ENCODE data around the gene AASDHPPT. TPM values are rescaled to one million over a fixed set of nuclear protein-coding genes. Genes with fewer than 3 reads are reported as not detected.

The AASDHPPT gene
- total RNA-seq, 1 donor from 2014 or later = 48.8 TPM

DNA sequence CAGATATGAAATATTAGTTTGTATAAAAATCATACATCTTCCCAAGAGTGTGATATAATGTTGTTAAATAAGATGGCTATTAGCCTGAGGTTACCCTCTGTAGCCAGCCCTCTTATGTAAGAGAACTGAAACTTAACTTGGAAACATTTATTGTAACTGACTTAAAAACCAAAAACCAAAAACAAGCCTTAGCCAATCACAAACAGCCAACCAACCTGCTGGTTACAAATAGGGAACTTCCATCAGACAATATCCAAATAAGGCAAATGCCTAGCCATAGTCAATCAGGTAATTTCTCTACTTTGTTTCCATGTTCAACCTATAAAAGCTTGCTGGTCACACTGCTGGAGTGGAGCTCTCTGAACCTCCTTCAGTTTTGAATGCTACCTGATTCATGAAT is 14.5 kb upstream of the AASDHPPT start:
- H3K4me3 ChIP-seq (ENCODE audit: low read depth, low read length) = no peak overlapping the region
- no peak for DNase-seq (ENCODE audit: low read depth)
- TF ChIP-seq, protein P1, sequence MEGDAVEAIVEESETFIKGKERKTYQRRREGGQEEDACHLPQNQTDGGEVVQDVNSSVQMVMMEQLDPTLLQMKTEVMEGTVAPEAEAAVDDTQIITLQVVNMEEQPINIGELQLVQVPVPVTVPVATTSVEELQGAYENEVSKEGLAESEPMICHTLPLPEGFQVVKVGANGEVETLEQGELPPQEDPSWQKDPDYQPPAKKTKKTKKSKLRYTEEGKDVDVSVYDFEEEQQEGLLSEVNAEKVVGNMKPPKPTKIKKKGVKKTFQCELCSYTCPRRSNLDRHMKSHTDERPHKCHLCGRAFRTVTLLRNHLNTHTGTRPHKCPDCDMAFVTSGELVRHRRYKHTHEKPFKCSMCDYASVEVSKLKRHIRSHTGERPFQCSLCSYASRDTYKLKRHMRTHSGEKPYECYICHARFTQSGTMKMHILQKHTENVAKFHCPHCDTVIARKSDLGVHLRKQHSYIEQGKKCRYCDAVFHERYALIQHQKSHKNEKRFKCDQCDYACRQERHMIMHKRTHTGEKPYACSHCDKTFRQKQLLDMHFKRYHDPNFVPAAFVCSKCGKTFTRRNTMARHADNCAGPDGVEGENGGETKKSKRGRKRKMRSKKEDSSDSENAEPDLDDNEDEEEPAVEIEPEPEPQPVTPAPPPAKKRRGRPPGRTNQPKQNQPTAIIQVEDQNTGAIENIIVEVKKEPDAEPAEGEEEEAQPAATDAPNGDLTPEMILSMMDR (conservative IDR thresholded peaks at IDR 0.05; ENCODE audit: low read depth, low read length) = no peak

DNA sequence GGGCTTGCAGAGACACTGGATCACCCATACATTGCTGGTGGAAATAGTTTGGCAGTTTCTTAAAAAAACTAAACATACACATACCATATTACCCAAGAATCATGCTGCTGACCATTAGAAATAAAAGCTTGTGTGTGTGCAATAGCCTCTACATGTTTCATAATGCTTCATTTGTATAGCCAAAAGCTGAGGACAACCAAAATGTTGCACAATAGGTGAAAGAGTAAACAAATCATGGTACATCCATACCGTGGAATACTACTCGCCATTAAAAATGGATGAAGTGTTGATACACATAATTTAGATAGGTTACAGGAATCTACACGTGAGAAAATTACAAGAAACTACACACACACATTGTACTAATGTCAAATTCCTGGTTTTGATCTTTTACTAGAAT is 6.9 kb upstream of the AASDHPPT start:
- H3K4me3 ChIP-seq (ENCODE audit: low read depth, low read length) = no peak overlapping the region
- TF ChIP-seq, protein P1 (conservative IDR thresholded peaks at IDR 0.05; ENCODE audit: low read depth, low read length) = no peak
- no peak for DNase-seq (ENCODE audit: low read depth)

DNA sequence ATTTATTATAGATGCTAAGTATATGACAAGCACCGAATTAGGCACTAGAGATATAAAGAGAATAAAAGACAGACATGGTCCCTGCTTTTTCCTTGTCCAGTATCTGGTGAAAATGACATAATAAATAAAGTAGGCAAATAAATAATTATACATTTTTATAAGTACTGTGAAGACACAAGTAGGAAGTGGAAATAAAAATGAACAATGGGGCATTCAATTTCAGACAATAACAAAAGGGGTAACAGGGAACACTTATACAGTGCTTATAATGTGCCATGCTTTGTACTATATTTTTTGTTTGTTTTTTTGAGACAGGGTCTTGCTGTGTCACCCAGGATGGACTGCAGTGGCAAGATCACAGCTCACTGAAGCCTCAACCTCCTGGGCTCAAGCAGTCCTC is 4.7 kb upstream of the AASDHPPT start:
- TF ChIP-seq, protein P1 (conservative IDR thresholded peaks at IDR 0.05; ENCODE audit: low read depth, low read length) = no peak
- no peak for DNase-seq (ENCODE audit: low read depth)
- no peak overlapping the region for H3K4me3 ChIP-seq (ENCODE audit: low read depth, low read length)

DNA sequence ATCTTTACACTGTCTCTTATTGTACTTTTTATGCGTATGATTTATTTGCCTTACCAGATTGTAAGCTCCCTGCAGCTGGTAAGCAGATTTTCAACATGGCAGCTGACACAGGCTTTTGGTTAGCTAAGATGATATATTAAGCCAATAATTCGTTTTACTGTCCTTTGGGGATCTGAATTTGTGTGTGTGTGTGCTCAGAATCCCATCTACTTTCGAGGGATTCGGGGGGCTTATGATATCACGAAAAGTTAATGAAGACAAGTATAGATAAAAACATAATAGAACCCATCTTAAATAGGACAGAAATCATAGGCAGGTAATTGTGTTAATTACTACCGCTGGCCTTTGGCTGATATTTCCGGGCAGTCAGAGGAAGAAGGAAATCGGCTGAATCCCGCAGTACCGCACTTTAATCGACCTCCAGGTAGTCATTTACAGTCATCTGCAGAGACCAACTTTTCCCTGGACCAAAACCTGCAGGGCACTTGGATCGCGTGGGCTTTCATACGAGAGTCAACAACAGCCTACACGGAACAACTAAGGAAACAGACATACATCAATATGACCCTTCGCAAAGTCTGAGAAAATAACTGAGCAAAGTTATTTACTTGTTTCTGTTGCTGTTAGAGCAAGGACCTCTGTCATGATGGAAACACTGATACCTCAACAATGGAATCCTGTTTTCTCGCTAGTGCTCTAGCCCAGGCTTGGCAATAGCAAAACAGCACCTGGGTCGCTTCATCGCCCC is 1.1 kb upstream of the AASDHPPT start:
- TF ChIP-seq, protein P1 (conservative IDR thresholded peaks at IDR 0.05; ENCODE audit: low read depth, low read length) = no peak
- DNase-seq (ENCODE audit: low read depth) = no peak
- H3K4me3 ChIP-seq (ENCODE audit: low read depth, low read length) = peak overlapping the region; percentile 94

DNA sequence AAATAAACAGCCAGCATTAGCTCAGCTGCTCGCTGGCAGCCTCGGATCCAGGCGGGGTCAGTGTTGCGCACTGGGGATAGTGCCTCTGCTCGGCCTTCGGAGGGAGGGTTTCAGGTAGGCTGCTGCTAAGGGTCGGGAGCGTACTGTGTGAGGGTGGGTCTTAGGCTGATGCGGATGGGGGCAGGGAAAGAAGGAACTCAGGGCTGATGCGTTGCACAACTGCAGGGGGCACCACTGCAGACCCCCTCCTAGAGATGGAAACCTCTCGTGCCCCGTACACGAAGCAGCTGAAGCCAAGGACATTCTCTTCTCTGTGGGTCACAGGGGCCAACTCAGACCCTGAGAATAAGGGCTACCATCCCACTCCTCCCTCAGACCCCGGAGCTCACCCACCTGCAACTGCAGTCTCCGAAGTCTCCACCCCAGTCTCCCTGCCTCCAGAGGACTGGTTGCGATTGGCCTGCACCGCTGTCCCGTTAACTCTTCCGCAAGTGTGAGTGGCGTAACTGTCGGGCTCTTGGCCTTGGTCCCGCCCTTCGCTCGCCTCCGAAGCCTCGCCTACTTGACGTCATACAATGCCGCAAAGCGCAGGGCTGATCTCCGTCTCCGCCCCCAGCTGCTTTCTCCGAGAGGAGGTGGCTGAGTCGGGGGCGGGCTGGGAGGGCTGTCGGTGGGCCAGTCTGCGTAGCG is 398 bp upstream of the AASDHPPT start, which contains the start of gene KBTBD3:
Gene KBTBD3 (minus strand): TSS at position 429 of the 690 bp plus-strand sequence. CDS start 18,250 bp downstream, outside the sequence.
- peak within 1 kb of the TSS; percentile 94 for H3K4me3 ChIP-seq (ENCODE audit: low read depth, low read length)
- TF ChIP-seq, protein P1 (conservative IDR thresholded peaks at IDR 0.05; ENCODE audit: low read depth, low read length) = peak; percentile 53
- DNase-seq (ENCODE audit: low read depth) = peak; percentile 90

DNA sequence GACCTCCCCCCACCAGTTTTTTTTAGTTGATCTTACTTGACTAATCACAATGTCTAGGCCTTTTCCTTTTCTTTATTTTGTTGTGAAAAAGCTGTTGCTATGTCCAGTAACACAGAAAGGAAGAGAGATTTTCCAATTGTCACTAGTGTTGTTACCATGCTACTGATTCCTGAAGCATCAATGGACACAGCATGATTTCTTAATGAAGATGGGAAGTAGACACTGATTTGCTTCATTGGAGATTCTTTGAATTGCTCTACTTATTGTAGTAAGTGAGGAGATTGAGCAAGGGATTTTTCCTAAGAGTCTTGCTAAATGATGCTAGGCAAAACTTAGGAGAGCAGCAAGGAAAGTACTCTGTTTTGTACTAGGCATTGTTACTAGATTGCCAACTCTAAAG is 4.6 kb downstream of the AASDHPPT start:
- TF ChIP-seq, protein P1 (conservative IDR thresholded peaks at IDR 0.05; ENCODE audit: low read depth, low read length) = no peak
- peak; percentile 82 for DNase-seq (ENCODE audit: low read depth)
- H3K4me3 ChIP-seq (ENCODE audit: low read depth, low read length) = no peak overlapping the region
